Trophoblast cell (in vitro differentiated cells and primary cell): Measurements from ENCODE around the gene ZNF497.
A peak's percentile ranks its signal among the peaks of the same experiment; 100 is the strongest.

Source experiments
- DNase-seq, 2 donors: peaks; one replicate each; pipeline ENCODE4 v3.0.0-alpha.2; 2016
- H2AFZ ChIP-seq: 2 replicates; pipeline ENCODE4 v1.6.1; 2013; ENCODE audit warnings: low read length, moderate library complexity, mild to moderate bottlenecking; ENCODE audit not compliant: insufficient read depth, poor library complexity
- H2AK5ac ChIP-seq: 2 replicates; pipeline ENCODE4 v1.6.1; 2013; ENCODE audit warnings: mild to moderate bottlenecking, low read length
- H2BK120ac ChIP-seq: 2 replicates; pipeline ENCODE4 v1.6.1; 2013; ENCODE audit warnings: low read length, mild to moderate bottlenecking, moderate library complexity; ENCODE audit not compliant: insufficient read depth, poor library complexity
- H2BK12ac ChIP-seq: 2 replicates; pipeline ENCODE4 v1.6.1; 2013; ENCODE audit warnings: mild to moderate bottlenecking, low read length, moderate library complexity
- H2BK5ac ChIP-seq: 2 replicates; pipeline ENCODE4 v1.6.1; 2013; ENCODE audit warnings: low read length, low read depth, moderate library complexity, mild to moderate bottlenecking; ENCODE audit not compliant: poor library complexity
- H3K14ac ChIP-seq: 2 replicates; pipeline ENCODE4 v1.6.1; 2013; ENCODE audit warnings: mild to moderate bottlenecking, low read length
- H3K18ac ChIP-seq: 2 replicates; pipeline ENCODE4 v1.6.1; 2013; ENCODE audit warnings: mild to moderate bottlenecking, low read length
- H3K23ac ChIP-seq: 2 replicates; pipeline ENCODE4 v1.6.1; 2013; ENCODE audit warnings: low read length
- H3K27ac ChIP-seq: 2 replicates; pipeline ENCODE4 v1.5.1; 2013; ENCODE audit warnings: low read depth, mild to moderate bottlenecking, inconsistent platforms, low read length, moderate library complexity
- H3K27me3 ChIP-seq: 2 replicates; pipeline ENCODE4 v1.6.1; 2013; ENCODE audit warnings: inconsistent platforms, mild to moderate bottlenecking, low read length, moderate library complexity; ENCODE audit not compliant: insufficient read depth
- H3K36me3 ChIP-seq, 2 experiments: 1 replicate in 1 of 2; 2 replicates in 1 of 2; pipeline ENCODE4 v1.6.1; 2013; ENCODE audit warnings: low read length in 2 of 2, mild to moderate bottlenecking in 2 of 2, moderate library complexity in 1 of 2; ENCODE audit not compliant: insufficient read depth in 2 of 2, control insufficient read depth in 1 of 2
- H3K4ac ChIP-seq: 2 replicates; pipeline ENCODE4 v1.6.1; 2013; ENCODE audit warnings: low read depth, mild to moderate bottlenecking, low read length, moderate library complexity
- H3K4me1 ChIP-seq, 2 experiments: 1 replicate in 1 of 2; 2 replicates in 1 of 2; pipeline ENCODE4 v1.6.1; 2013; ENCODE audit warnings: low read length in 2 of 2, mild to moderate bottlenecking in 2 of 2, moderate library complexity in 1 of 2; ENCODE audit not compliant: insufficient read depth in 2 of 2, control insufficient read depth in 1 of 2
- H3K4me2 ChIP-seq: 2 replicates; pipeline ENCODE4 v1.6.1; 2013; ENCODE audit warnings: inconsistent platforms, mild to moderate bottlenecking, low read length, moderate library complexity
- H3K4me3 ChIP-seq: 2 replicates; pipeline ENCODE4 v1.5.1; 2013; ENCODE audit warnings: mild to moderate bottlenecking, low read depth, low read length, inconsistent platforms
- H3K79me1 ChIP-seq: one replicate; pipeline ENCODE4 v1.6.1; 2013; ENCODE audit warnings: low read length
- H3K79me2 ChIP-seq: 2 replicates; pipeline ENCODE4 v1.6.1; 2013; ENCODE audit warnings: low read length, mild to moderate bottlenecking; ENCODE audit not compliant: control insufficient read depth, insufficient read depth, poor library complexity
- H3K9ac ChIP-seq: 2 replicates; pipeline ENCODE4 v1.6.1; 2013; ENCODE audit warnings: mild to moderate bottlenecking, low read length
- H3K9me3 ChIP-seq: 2 replicates; pipeline ENCODE4 v1.6.1; 2013; ENCODE audit warnings: low read depth, mild to moderate bottlenecking, control low read depth, inconsistent platforms, low read length; ENCODE audit not compliant: insufficient read depth
- H4K12ac ChIP-seq: 2 replicates; pipeline ENCODE4 v1.6.1; 2013; ENCODE audit warnings: low read depth, mild to moderate bottlenecking, low read length, moderate library complexity
- H4K8ac ChIP-seq: 2 replicates; pipeline ENCODE4 v1.6.1; 2013; ENCODE audit warnings: low read depth, mild to moderate bottlenecking, low read length, moderate library complexity
- H4K91ac ChIP-seq: one replicate; pipeline ENCODE4 v1.6.1; 2013; ENCODE audit warnings: low read depth, mild to moderate bottlenecking, low read length, moderate library complexity
- WGBS: extraction: QIAGEN DNeasy Blood & Tissue Kit; methylation state at CpG from one replicate; pipeline ENCODE4 v1.1.7; 2013; ENCODE audit warnings: missing lambda C conversion rate; ENCODE audit not compliant: insufficient read length, insufficient coverage; ENCODE audit errors: extremely low coverage; 5-methylcytosine and 5-hydroxymethylcytosine counted together

ZNF497 gene

DNA sequence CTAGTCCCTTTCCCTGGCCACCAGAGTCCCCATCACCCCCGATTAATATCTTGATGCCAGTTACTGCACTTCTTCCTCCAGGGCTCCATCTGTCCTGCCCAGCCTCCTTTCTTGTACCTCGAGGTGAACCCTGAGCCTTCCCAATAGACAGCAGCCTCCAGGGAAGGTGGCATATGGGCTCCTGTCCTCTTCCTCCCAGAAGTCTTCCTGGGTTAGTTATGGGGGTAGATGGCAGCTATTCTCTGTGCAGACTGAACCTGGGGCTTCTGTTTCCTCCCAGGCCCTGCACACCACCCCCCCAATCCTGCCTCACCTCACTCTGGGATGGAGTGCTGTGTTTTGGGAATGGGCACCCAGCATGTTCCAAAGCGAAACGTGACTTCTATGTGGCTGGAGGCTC, 35.5 kb upstream of the ZNF497 start:
- Histone ChIP-seq H3K4ac (no peak overlapping the region), H4K12ac (no peak overlapping the region), H3K9ac (no peak overlapping the region), H3K79me2 (peaks cover 3% of the 10 kb centered on the region), H3K36me3 (peaks cover 22% of the 10 kb centered on the region in 2 experiments), H4K8ac (no peak overlapping the region), H3K4me3 (no peak overlapping the region), H3K27ac (no peak overlapping the region), H2AFZ (no peak overlapping the region), H3K4me1 (peaks cover 27 to 37% of the 10 kb centered on the region in 2 experiments), H3K14ac (no peak overlapping the region), H3K4me2 (no peak overlapping the region), H3K79me1 (peaks cover 14% of the 10 kb centered on the region), H3K9me3 (no peaks in the 10 kb centered on the region), H2AK5ac (no peak overlapping the region), H4K91ac (no peak overlapping the region), H3K27me3 (peaks cover 15% of the 10 kb centered on the region), H3K18ac (no peak overlapping the region), H2BK12ac (no peak overlapping the region), H3K23ac (no peak overlapping the region), H2BK120ac (no peak overlapping the region), H2BK5ac (no peak overlapping the region)
- DNase-seq: no peak
- WGBS: no CpG with 5 or more reads among the region's 4 CpGs

DNA sequence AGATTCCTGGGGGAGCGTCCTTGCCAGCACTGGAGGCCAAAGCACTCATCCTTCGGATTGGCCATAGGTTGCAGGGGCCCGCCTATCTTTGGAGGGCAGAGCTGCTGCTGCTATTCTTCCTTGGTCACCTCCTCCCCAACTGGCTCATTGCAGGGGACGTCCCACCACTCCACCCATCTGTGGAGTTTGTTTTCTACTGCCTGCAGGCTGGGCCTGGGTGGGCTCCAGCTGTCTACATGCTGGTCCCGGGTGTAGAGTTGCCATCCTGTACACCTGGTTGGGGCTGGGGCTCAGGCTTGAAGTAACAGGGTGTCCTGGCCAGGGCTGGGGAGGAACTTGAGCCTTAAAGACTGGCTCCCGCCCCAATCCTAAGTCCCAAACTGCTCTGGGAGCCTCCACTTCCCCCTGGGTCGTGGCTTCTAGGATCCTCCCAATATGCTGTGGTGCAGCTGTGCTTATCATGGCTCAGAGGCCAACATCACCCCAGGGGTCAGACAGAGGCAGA, 35.0 kb upstream of the ZNF497 start:
- DNase-seq: no peak
- Histone ChIP-seq H3K79me1 (peaks cover 14% of the 10 kb centered on the region), H3K9me3 (no peaks in the 10 kb centered on the region), H2BK12ac (no peak overlapping the region), H3K79me2 (peaks cover 3% of the 10 kb centered on the region), H3K23ac (no peak overlapping the region), H3K36me3 (peaks cover 27% of the 10 kb centered on the region in 2 experiments), H2AFZ (no peak overlapping the region), H4K12ac (no peak overlapping the region), H3K4ac (no peak overlapping the region), H3K9ac (no peak overlapping the region), H2AK5ac (no peak overlapping the region), H3K4me1 (peaks cover 31 to 40% of the 10 kb centered on the region in 2 experiments), H3K14ac (no peak overlapping the region), H3K4me3 (no peak overlapping the region), H3K18ac (no peak overlapping the region), H2BK5ac (no peak overlapping the region), H2BK120ac (no peak overlapping the region), H4K91ac (no peak overlapping the region), H4K8ac (no peak overlapping the region), H3K27ac (no peak overlapping the region), H3K27me3 (peaks cover 15% of the 10 kb centered on the region), H3K4me2 (no peak overlapping the region)
- WGBS: no CpG with 5 or more reads among the region's 7 CpGs

DNA sequence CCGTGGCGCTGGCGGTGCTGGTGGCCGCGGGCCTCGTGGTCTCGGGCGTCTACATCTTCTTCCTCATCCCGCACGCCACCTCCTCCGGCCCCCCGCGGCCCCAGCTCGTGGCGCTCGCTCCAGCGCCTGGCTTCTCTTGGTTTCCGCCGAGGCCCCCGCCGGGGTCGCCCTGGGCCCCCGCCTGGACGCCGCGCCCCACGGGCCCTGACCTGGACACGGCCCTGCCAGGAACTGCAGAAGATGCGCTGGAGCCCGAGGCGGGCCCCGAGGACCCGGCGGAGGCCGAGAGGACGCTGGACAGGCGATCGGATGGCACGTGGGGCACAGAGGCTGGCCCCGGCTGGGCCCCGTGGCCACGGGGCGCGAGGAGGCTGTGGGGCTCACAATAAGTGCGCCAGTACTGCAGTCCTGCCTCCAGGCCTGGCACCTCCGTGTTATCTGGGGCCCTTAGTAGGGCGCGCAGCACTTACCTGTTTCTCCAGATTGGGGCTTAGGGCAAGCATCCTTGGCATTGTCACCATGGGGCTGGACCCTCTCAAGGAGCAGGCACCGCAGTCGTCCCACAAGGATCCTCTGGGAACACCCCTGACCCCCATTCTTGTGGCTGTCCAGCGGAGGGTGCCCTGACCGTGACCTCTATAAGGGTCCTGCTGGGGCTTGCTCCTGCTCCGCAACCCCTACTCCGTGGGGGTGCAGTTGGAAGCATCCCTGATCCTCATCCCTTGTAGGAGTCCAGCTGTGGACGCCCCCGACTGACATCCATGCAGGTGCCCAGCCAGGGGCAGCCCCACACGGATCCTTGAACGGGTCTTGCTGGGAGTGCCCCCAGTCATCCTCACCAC, 34.4 kb upstream of the ZNF497 start:
- Histone ChIP-seq H3K14ac (no peak overlapping the region), H3K4ac (no peak overlapping the region), H4K8ac (peak overlapping the region; percentile 39), H2BK12ac (no peak overlapping the region), H3K23ac (no peak overlapping the region), H3K36me3 (peaks cover 30 to 31% of the 10 kb centered on the region in 2 experiments), H3K79me2 (peaks cover 3% of the 10 kb centered on the region), H4K91ac (no peak overlapping the region), H3K4me3 (no peak overlapping the region), H4K12ac (peak overlapping the region; percentile 36), H2BK120ac (no peak overlapping the region), H2BK5ac (no peak overlapping the region), H2AFZ (no peak overlapping the region), H3K4me1 (peaks cover 27 to 37% of the 10 kb centered on the region in 2 experiments), H3K79me1 (peaks cover 14% of the 10 kb centered on the region), H3K4me2 (peak overlapping the region; percentile 57), H3K18ac (no peak overlapping the region), H3K27ac (no peak overlapping the region), H3K27me3 (peaks cover 15% of the 10 kb centered on the region), H3K9me3 (no peaks in the 10 kb centered on the region), H2AK5ac (no peak overlapping the region), H3K9ac (no peak overlapping the region)
- DNase-seq: no peak
- no CpG with 5 or more reads among the region's 58 CpGs for WGBS

DNA sequence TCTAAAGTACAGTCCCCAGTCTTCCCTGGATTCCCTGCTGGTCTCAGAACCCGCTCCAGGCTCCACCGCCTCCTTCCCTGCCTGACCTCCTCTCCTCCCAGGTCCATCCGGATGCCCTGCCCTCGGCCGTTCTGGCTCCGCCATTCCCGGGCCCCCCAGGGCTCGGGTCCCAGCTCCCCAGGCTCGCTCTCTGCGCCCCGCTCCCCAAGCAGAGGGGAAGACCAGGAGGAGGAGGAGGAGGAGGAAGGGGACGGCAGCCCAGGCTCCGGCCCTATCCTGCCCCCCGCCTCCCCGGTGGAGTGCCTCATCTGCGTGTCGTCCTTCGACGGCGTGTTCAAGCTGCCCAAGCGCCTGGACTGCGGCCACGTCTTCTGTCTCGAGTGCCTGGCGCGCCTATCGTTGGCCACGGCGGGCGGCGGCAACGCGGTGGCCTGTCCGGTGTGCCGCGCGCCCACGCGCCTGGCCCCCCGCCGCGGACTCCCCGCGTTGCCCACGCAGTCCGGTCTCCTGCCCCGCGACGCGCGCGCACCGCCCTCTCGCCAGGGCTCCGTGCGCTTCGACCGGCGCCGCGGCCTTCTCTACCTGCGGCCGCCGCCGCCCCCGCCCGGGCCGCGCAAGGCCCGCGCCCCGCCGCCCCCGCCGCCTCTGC, 33.6 kb upstream of the ZNF497 start:
- Histone ChIP-seq H3K4me3 (peak overlapping the region; percentile 41), H3K4me1 (peaks cover 26 to 37% of the 10 kb centered on the region in 2 experiments), H3K27me3 (peaks cover 15% of the 10 kb centered on the region), H3K9ac (peak overlapping the region; percentile 24), H2AK5ac (peak overlapping the region; percentile 57), H2BK120ac (peak overlapping the region; percentile 10), H2AFZ (peak overlapping the region; percentile 57), H3K79me2 (peaks cover 3% of the 10 kb centered on the region), H3K9me3 (no peaks in the 10 kb centered on the region), H3K27ac (no peak overlapping the region), H3K79me1 (peaks cover 12% of the 10 kb centered on the region), H4K8ac (peak overlapping the region; percentile 82), H3K18ac (peak overlapping the region; percentile 71), H3K4me2 (peak overlapping the region; percentile 57), H3K14ac (peak overlapping the region; percentile 73), H3K36me3 (peaks cover 35 to 37% of the 10 kb centered on the region in 2 experiments), H2BK12ac (peak overlapping the region; percentile 23), H4K12ac (peak overlapping the region; percentile 32), H3K23ac (no peak overlapping the region), H4K91ac (peak overlapping the region; percentile 54), H2BK5ac (no peak overlapping the region), H3K4ac (no peak overlapping the region)
- DNase-seq: no peak
- WGBS: no CpG with 5 or more reads among the region's 75 CpGs
